Lower leg skin (tissue), 4 donors: ENCODE data around the gene LHFPL3. TPM values are rescaled to one million over a fixed set of nuclear protein-coding genes. Genes with fewer than 3 reads are reported as not detected.

Source experiments
- DNase-seq, 2 donors: peaks; one replicate each; pipeline ENCODE4 v3.0.0-alpha.2; 2019; ENCODE audit warnings: low spot score in 2 of 2
- H3K4me3 ChIP-seq: fragments of 200-600 bp; sonication (generic); 2 replicates; pipeline ENCODE4 v1.5.1; 2017; ENCODE audit warnings: mild to moderate bottlenecking, low read depth; ENCODE audit not compliant: poor library complexity, severe bottlenecking
- POLR2A ChIP-seq, 2 donors: fragments of 450-650 bp; IDR thresholded peaks; one replicate each; pipeline ENCODE4 v1.6.1; 2016 to 2017; ENCODE audit warnings: antibody characterized with exemption in 2 of 2, mild to moderate bottlenecking in 1 of 2, moderate library complexity in 1 of 2
- WGBS, 2 donors: methylation state at CpG; one replicate each; pipeline ENCODE4 v1.1.5; 2018; 5-methylcytosine and 5-hydroxymethylcytosine counted together
- intact Hi-C: fragments of 100-400 bp; cut with DNase I; formaldehyde crosslinking; loops from one replicate; pipeline ENCODE4 v1.15.0; 2023; ENCODE audit warnings: low total_unique reads
- total RNA-seq, 4 donors: library from RNA; depleted of rRNA; stranded (reverse); fragments of >200 nt; gene quantifications; one replicate each; pipeline ENCODE4 v1.1.0, GENCODE V29; 2016
- TF ChIP-seq, protein P1 (sequence below), 3 donors: fragments of 450-650 bp; IDR thresholded peaks; one replicate each; pipeline ENCODE4 v1.5.1; 2016; ENCODE audit warnings: antibody characterized with exemption in 3 of 3, mild to moderate bottlenecking in 3 of 3, moderate library complexity in 2 of 3

Gene LHFPL3
- total RNA-seq, 4 donors from 2014 or later, result 0.16 to 2.4 TPM; not detected in 2

DNA sequence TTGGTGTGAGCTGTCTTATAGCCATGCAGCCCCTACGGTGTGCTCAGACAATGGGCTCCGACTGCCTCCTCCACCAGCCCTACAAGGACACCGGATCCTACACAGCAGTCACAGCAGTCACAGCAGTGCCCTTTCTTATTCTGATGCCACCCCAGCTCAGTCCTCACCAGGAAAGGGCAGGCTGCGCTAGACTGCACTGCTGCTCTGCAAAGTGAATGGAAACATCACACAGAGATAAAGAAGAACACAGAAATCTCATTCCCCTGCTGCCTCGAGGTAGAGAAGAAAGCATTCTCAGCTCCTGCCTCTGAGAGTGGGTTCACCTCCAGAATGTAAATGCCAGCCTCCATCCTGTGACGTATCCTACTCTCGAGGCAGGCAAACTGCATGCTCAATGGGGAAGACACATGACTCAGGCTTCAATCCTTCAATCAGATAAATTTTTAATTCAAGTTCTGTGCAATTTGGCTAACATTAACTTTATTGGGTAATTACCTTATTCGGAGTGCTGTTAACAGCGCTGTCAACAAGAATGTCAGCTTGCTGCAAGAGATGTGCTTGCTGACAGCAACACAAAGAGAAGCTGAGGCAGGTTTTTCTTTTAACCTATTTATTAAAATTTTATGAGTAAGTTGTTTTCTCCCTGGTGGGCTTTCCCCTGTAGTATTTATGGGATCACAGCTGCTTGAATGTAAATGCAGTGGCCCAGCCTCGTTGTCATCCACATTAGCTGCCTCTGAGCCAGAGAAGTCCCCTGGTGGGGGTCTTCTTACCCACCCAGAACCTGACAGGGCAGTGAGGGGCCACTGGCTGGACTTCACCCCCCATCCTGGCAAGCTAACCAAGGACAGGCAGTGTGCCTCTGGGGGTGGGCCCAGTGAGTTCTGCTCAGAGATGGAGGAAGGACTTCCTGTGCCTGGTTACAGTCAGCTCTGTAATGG, 444.3 kb downstream of the LHFPL3 start:
- TF ChIP-seq POLR2A (IDR thresholded peaks at IDR 0.05), result no peak
- TF ChIP-seq, protein P1, sequence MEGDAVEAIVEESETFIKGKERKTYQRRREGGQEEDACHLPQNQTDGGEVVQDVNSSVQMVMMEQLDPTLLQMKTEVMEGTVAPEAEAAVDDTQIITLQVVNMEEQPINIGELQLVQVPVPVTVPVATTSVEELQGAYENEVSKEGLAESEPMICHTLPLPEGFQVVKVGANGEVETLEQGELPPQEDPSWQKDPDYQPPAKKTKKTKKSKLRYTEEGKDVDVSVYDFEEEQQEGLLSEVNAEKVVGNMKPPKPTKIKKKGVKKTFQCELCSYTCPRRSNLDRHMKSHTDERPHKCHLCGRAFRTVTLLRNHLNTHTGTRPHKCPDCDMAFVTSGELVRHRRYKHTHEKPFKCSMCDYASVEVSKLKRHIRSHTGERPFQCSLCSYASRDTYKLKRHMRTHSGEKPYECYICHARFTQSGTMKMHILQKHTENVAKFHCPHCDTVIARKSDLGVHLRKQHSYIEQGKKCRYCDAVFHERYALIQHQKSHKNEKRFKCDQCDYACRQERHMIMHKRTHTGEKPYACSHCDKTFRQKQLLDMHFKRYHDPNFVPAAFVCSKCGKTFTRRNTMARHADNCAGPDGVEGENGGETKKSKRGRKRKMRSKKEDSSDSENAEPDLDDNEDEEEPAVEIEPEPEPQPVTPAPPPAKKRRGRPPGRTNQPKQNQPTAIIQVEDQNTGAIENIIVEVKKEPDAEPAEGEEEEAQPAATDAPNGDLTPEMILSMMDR (IDR thresholded peaks at IDR 0.05), result no peak
- H3K4me3 ChIP-seq, result no peak overlapping the region
- 36 to 42% methylated on average over 10 of the region's 10 CpGs for WGBS, 2 donors
- no peak for DNase-seq
- intact Hi-C loops, result no loop called here

- no peak for DNase-seq
- H3K4me3 ChIP-seq, result no peak overlapping the region
- TF ChIP-seq, protein P1 (IDR thresholded peaks at IDR 0.05), result no peak
- no peak for TF ChIP-seq POLR2A (IDR thresholded peaks at IDR 0.05)
- 84 to 92% methylated on average over 5 of the region's 5 CpGs for WGBS, 2 donors
- intact Hi-C loops, result no loop called here
These were observed 445.4 kb downstream of the LHFPL3 start for GRCh38 chr7:104773796-104774195.

DNA sequence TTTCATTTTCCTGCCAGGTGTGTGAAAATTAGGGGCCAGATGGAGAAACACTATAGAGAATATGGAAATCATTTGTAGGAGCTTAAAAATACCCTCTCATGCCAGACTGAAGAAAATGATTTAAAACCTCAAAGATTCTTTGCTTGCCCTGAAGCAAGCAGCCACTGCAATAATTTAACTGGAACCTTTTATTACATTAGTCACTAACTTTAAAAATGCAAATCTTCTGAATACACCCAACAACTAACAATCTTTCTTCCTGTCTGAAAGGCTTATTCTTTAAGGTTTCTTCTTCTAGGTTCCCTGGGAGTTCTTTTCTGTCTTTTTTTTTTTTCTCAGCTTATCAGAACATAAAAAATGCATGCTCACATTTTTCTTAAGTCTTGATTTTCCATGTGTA, 447.1 kb downstream of the LHFPL3 start:
- DNase-seq, result no peak
- TF ChIP-seq, protein P1 (IDR thresholded peaks at IDR 0.05), result no peak
- TF ChIP-seq POLR2A (IDR thresholded peaks at IDR 0.05), result no peak
- intact Hi-C loops, result no loop called here

GRCh38 chr7:104777301-104777800, 448.9 kb downstream of the LHFPL3 start:
- no peak overlapping the region for H3K4me3 ChIP-seq
- no peak for DNase-seq
- WGBS, 2 donors, result 66 to 68% methylated on average over 3 of the region's 3 CpGs
- no peak for TF ChIP-seq POLR2A (IDR thresholded peaks at IDR 0.05)
- intact Hi-C loops, result no loop called here

More for the DNA sequence above, 447.1 kb downstream of the LHFPL3 start:
- no peak overlapping the region for H3K4me3 ChIP-seq

GRCh38 chr7:104779888-104780287, 451.5 kb downstream of the LHFPL3 start:
- no peak for DNase-seq
- TF ChIP-seq POLR2A (IDR thresholded peaks at IDR 0.05), result no peak
- TF ChIP-seq, protein P1 (IDR thresholded peaks at IDR 0.05), result no peak
- WGBS, 2 donors, result 62 to 72% methylated on average over 2 of the region's 2 CpGs

GRCh38 chr7:104784686-104785085, 456.3 kb downstream of the LHFPL3 start:
- no peak for DNase-seq
- intact Hi-C loops, result no loop called here
- H3K4me3 ChIP-seq, result no peak overlapping the region
- TF ChIP-seq, protein P1 (IDR thresholded peaks at IDR 0.05), result no peak
- no peak for TF ChIP-seq POLR2A (IDR thresholded peaks at IDR 0.05)

More at GRCh38 chr7:104779888-104780287, 451.5 kb downstream of the LHFPL3 start:
- intact Hi-C loops, result no loop called here
- H3K4me3 ChIP-seq, result no peak overlapping the region
